Smooth muscle cell (in vitro differentiated cells): Measurements from ENCODE around the gene PIH1D1. TPM values are rescaled to one million over a fixed set of nuclear protein-coding genes. Genes with fewer than 3 reads are reported as not detected.
"Not testable (repeated sequence)": the region's sequence is repeated elsewhere in the genome, so short reads cannot be mapped to it uniquely, and the experiment has no call there.

Experiments used
- DNase-seq: peaks from one replicate; lab custom pipeline; 2025; ENCODE audit not compliant: unreplicated experiment; lab: John Stamatoyannopoulos, UW
- H2AFZ ChIP-seq: fragments of 200-600 bp; sonication (generic); 2 replicates; pipeline ENCODE4 v1.6.0; 2016; ENCODE audit warnings: antibody characterized with exemption, low read depth, mild to moderate bottlenecking
- H3F3A ChIP-seq: fragments of 200-600 bp; sonication (generic); 2 replicates; pipeline ENCODE4 v1.6.0; 2017; ENCODE audit warnings: antibody characterized with exemption, low read depth
- H3K27ac ChIP-seq: fragments of 200-600 bp; sonication (generic); 2 replicates; pipeline ENCODE4 v1.5.1; 2016; ENCODE audit warnings: low read depth, mild to moderate bottlenecking
- H3K27me3 ChIP-seq: fragments of 200-600 bp; sonication (generic); 2 replicates; pipeline ENCODE4 v1.6.1; 2016; ENCODE audit warnings: low read depth, mild to moderate bottlenecking
- H3K36me3 ChIP-seq: fragments of 200-600 bp; sonication (generic); 2 replicates; pipeline ENCODE4 v1.5.1; 2016; ENCODE audit warnings: low read depth
- H3K4me1 ChIP-seq: fragments of 200-600 bp; sonication (generic); 2 replicates; pipeline ENCODE4 v1.5.1; 2016; ENCODE audit warnings: low read depth
- H3K4me2 ChIP-seq: fragments of 200-600 bp; sonication (generic); 2 replicates; pipeline ENCODE4 v1.6.0; 2016; ENCODE audit warnings: mild to moderate bottlenecking
- H3K4me3 ChIP-seq: fragments of 200-600 bp; sonication (generic); 2 replicates; pipeline ENCODE4 v1.5.1; 2016; ENCODE audit warnings: mild to moderate bottlenecking
- H3K79me2 ChIP-seq: fragments of 200-600 bp; sonication (generic); 2 replicates; pipeline ENCODE4 v1.6.0; 2016; ENCODE audit warnings: low read depth, mild to moderate bottlenecking
- H3K9ac ChIP-seq: fragments of 200-600 bp; sonication (generic); 2 replicates; pipeline ENCODE4 v1.6.0; 2016; ENCODE audit warnings: low read depth
- H3K9me3 ChIP-seq: fragments of 200-600 bp; sonication (generic); replicated peaks from 2 replicates; pipeline ENCODE4 v1.5.1; 2016; ENCODE audit warnings: low read depth
- H4K20me1 ChIP-seq: fragments of 200-600 bp; sonication (generic); 2 replicates; pipeline ENCODE4 v1.6.0; 2016; ENCODE audit warnings: low read depth
- WGBS: methylation state at CpG from one replicate; pipeline ENCODE4 v1.1.7; 2016; ENCODE audit warnings: low lambda C conversion rate; 5-methylcytosine and 5-hydroxymethylcytosine counted together
- polyA plus RNA-seq: library from polyadenylated mRNA; unstranded; fragments of >200 nt; fragmentation: Nextera tagmentation; extraction: Ambion mirVana; gene quantifications from 2 replicates; pipeline ENCODE4 v1.2.1, GENCODE V29; 2016
- total RNA-seq: library from RNA; depleted of rRNA; stranded (reverse); fragments of >200 nt; gene quantifications from 2 replicates; pipeline ENCODE4 v1.2.3, GENCODE V29; 2014
- TF ChIP-seq, protein P1 (sequence below): fragments of 200-600 bp; sonication (generic); IDR thresholded peaks from 2 replicates; pipeline ENCODE4 v1.5.1; 2017; ENCODE audit warnings: borderline replicate concordance, mild to moderate bottlenecking, antibody characterized with exemption; ENCODE audit not compliant: insufficient read depth, poor library complexity, severe bottlenecking

Gene PIH1D1
- total and polyA plus RNA-seq, 2 experiments from 2014 or later = 77.1 to 89.8 TPM

DNA sequence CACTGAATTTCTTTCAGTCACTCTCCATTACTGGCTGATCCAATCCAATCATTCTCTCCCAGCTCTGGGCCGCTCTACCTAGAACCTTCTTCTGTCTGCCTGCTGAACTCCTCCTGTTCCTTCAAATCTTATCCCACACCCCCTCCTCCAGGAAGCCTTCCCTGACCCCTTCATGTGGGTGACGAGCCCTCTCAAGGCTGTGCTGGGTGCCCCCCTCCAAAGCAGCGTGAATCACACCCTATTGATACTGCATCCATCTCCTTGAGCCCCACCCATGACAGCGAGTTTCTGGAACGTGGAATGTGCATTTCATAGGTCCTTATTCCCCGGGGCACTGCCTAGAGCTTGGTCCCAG lies 3.2 kb downstream of the PIH1D1 start:
- Histone ChIP-seq H3K9ac (no peak overlapping the region), H3K79me2 (no peaks in the 10 kb centered on the region), H3K9me3 (no peaks in the 10 kb centered on the region), H3F3A (no peaks in the 10 kb centered on the region), H3K4me1 (peaks cover 5% of the 10 kb centered on the region), H3K27me3 (no peaks in the 10 kb centered on the region), H3K27ac (no peak overlapping the region), H3K4me3 (no peak overlapping the region), H4K20me1 (no peaks in the 10 kb centered on the region), H3K36me3 (no peaks in the 10 kb centered on the region), H3K4me2 (no peak overlapping the region), H2AFZ (no peak overlapping the region)
- TF ChIP-seq, protein P1, sequence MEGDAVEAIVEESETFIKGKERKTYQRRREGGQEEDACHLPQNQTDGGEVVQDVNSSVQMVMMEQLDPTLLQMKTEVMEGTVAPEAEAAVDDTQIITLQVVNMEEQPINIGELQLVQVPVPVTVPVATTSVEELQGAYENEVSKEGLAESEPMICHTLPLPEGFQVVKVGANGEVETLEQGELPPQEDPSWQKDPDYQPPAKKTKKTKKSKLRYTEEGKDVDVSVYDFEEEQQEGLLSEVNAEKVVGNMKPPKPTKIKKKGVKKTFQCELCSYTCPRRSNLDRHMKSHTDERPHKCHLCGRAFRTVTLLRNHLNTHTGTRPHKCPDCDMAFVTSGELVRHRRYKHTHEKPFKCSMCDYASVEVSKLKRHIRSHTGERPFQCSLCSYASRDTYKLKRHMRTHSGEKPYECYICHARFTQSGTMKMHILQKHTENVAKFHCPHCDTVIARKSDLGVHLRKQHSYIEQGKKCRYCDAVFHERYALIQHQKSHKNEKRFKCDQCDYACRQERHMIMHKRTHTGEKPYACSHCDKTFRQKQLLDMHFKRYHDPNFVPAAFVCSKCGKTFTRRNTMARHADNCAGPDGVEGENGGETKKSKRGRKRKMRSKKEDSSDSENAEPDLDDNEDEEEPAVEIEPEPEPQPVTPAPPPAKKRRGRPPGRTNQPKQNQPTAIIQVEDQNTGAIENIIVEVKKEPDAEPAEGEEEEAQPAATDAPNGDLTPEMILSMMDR = no peak
- WGBS = 96% methylated on average over 6 of the region's 6 CpGs
- no peak for DNase-seq

GRCh38 chr19:49447485-49448431 lies 3.9 kb downstream of the PIH1D1 start:
- Histone ChIP-seq H3K36me3 (no peaks in the 10 kb centered on the region), H3K9me3 (no peaks in the 10 kb centered on the region), H3K4me2 (no peak overlapping the region), H3K9ac (no peak overlapping the region), H3F3A (no peaks in the 10 kb centered on the region), H3K27ac (no peak overlapping the region), H4K20me1 (no peaks in the 10 kb centered on the region), H3K4me1 (peaks cover 5% of the 10 kb centered on the region), H3K79me2 (no peaks in the 10 kb centered on the region), H3K27me3 (no peaks in the 10 kb centered on the region), H3K4me3 (no peak overlapping the region), H2AFZ (no peak overlapping the region)
- WGBS = 92% methylated on average over 27 of the region's 32 CpGs
- no peak for DNase-seq
- TF ChIP-seq, protein P1 = no peak

GRCh38 chr19:49445997-49446396 lies 5.6 kb downstream of the PIH1D1 start:
- Histone ChIP-seq H2AFZ (no peak overlapping the region), H4K20me1 (no peaks in the 10 kb centered on the region), H3K36me3 (no peaks in the 10 kb centered on the region), H3K4me1 (peaks cover 11% of the 10 kb centered on the region), H3K79me2 (no peaks in the 10 kb centered on the region), H3K4me3 (no peak overlapping the region), H3K4me2 (no peak overlapping the region), H3K9ac (no peak overlapping the region), H3K9me3 (no peaks in the 10 kb centered on the region), H3K27ac (no peak overlapping the region), H3F3A (peaks cover 8% of the 10 kb centered on the region), H3K27me3 (peaks cover 15% of the 10 kb centered on the region)
- DNase-seq = no peak
- TF ChIP-seq, protein P1 = no peak
- 83% methylated on average over 3 of the region's 3 CpGs for WGBS

DNA sequence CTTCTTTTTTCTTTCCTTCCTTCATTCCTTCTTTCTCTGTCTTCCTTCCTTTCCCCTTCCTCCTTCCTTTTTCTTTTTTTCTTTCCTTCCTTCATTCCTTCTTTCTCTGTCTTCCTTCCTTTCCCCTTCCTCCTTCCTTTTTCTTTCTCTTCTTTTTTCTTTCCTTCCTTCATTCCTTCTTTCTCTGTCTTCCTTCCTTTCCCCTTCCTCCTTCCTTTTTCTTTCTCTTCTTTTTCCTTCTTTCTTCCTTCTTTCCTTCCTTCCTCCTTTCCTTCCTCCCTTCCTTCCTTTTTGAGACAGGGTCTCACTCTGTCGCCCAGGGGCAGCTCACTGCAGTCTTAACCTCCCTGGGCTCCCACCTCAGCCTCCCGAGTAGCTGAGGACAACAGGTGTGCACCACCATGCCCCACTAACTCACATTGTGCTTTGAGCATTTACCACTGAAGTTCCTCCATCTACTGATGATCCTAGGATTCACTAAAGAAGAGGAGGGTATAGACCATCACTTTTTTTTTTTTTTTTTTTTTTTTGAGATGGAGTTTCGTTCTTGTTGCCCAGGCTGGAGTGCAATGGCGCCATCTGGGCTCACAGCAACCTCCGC lies 7.4 kb downstream of the PIH1D1 start:
- not testable (repeated sequence) for H3K36me3 ChIP-seq, H3K79me2 ChIP-seq, H3F3A ChIP-seq, H3K9me3 ChIP-seq, DNase-seq, H2AFZ ChIP-seq, H3K4me1 ChIP-seq, H3K27ac ChIP-seq, H3K9ac ChIP-seq, H4K20me1 ChIP-seq
- Histone ChIP-seq H3K27me3 (peaks cover 33% of the 10 kb centered on the region), H3K4me3 (peak overlapping the region; percentile 76), H3K4me2 (peak overlapping the region; percentile 96)
- WGBS = 85% methylated on average over 5 of the region's 5 CpGs
